NB4 (cell line): ENCODE results near the gene ELFN2.
"Not testable (repeated sequence)": the region's sequence is repeated elsewhere in the genome, so short reads cannot be mapped to it uniquely, and the experiment has no call there.

ENCODE experiments used
- DNase-seq: peaks from one replicate; pipeline ENCODE4 v3.0.0; 2010; ENCODE audit warnings: low read depth
- H3K4me3 ChIP-seq: one replicate; pipeline ENCODE4 v1.5.1; 2011; ENCODE audit warnings: mild to moderate bottlenecking, low read depth, low read length, moderate library complexity
- MYC ChIP-seq: IDR thresholded peaks from 2 replicates; pipeline ENCODE4 v1.6.1; 2011; ENCODE audit warnings: low read depth, low read length
- POLR2A ChIP-seq: IDR thresholded peaks from 2 replicates; pipeline ENCODE4 v1.6.1; 2011; ENCODE audit warnings: mild to moderate bottlenecking; ENCODE audit not compliant: insufficient read length; ENCODE audit errors: extremely low read depth
- TF ChIP-seq, protein P1 (sequence below): IDR thresholded peaks from 2 replicates; pipeline ENCODE4 v1.6.1; 2011; ENCODE audit warnings: low read depth, low read length
- TF ChIP-seq, protein P2 (sequence below): IDR thresholded peaks from one replicate; pipeline ENCODE4 v1.5.1; 2012; ENCODE audit warnings: low read depth, low read length

Gene ELFN2

DNA sequence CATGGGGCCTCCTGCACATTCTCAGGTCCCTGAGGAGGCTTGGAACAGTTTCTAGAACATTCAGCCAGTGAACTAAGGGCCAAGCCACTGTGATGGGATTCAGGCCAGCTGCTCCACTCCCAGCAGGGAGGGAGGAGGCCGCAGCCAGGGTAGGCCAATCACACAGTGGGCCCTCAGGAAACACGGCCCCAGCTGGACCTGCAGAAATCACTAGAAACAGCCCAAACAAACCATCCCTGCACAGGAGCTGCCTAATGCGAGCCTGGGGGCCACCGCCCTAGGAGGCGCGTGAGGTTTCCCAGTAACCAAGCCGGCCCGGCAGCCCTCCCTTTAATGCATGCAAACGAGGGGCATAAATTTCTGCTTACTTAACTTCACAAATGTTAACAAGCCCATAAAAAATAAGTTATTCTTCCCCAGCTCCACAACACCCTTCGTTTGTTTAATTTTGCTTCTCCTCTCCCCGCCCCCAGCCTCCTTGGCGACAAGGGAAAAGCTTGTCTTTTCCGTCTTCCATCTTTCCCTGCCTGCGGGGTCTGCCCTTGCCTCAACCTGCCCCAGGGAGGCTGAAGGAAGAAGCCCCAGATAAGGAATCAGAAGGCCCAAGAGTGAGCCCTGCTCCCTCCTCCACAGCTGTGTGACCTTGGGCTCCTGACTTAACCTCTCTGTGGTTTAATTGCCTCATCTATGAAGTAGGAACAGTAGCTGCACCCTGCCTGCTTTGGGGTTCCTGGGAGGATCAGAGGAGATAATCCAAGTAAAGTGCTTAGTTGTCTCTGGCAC lies 25.7 kb downstream of the ELFN2 start:
- DNase-seq = no peak

GRCh38 chr22:37400719-37401118 lies 26.6 kb downstream of the ELFN2 start:
- H3K4me3 ChIP-seq = no peak overlapping the region
- no peak for TF ChIP-seq POLR2A
- TF ChIP-seq, protein P1, sequence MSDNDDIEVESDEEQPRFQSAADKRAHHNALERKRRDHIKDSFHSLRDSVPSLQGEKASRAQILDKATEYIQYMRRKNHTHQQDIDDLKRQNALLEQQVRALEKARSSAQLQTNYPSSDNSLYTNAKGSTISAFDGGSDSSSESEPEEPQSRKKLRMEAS = no peak
- TF ChIP-seq, protein P2, sequence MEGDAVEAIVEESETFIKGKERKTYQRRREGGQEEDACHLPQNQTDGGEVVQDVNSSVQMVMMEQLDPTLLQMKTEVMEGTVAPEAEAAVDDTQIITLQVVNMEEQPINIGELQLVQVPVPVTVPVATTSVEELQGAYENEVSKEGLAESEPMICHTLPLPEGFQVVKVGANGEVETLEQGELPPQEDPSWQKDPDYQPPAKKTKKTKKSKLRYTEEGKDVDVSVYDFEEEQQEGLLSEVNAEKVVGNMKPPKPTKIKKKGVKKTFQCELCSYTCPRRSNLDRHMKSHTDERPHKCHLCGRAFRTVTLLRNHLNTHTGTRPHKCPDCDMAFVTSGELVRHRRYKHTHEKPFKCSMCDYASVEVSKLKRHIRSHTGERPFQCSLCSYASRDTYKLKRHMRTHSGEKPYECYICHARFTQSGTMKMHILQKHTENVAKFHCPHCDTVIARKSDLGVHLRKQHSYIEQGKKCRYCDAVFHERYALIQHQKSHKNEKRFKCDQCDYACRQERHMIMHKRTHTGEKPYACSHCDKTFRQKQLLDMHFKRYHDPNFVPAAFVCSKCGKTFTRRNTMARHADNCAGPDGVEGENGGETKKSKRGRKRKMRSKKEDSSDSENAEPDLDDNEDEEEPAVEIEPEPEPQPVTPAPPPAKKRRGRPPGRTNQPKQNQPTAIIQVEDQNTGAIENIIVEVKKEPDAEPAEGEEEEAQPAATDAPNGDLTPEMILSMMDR = no peak
- no peak for TF ChIP-seq MYC
- DNase-seq = no peak

More for the DNA sequence above, 25.7 kb downstream of the ELFN2 start:
- TF ChIP-seq, protein P2 = no peak
- TF ChIP-seq POLR2A = no peak
- no peak for TF ChIP-seq MYC
- TF ChIP-seq, protein P1 = no peak
- no peak overlapping the region for H3K4me3 ChIP-seq

DNA sequence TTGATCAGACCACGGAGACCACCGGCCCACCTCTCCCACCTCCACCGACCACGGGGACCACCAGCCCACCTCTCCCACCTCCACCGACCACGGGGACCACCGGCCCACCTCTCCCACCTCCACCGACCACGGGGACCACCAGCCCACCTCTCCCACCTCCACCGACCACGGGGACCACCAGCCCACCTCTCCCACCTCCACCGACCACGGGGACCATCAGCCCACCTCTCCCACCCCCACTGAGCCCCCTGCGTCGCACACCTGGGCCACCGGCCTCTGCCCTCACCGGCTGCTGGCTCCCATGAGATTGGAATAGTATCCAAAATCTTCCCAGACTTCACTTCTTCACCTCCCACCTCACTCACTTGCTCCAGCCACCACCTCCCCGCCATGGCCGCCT lies 27.8 kb downstream of the ELFN2 start:
- not testable (repeated sequence) for H3K4me3 ChIP-seq, DNase-seq

DNA sequence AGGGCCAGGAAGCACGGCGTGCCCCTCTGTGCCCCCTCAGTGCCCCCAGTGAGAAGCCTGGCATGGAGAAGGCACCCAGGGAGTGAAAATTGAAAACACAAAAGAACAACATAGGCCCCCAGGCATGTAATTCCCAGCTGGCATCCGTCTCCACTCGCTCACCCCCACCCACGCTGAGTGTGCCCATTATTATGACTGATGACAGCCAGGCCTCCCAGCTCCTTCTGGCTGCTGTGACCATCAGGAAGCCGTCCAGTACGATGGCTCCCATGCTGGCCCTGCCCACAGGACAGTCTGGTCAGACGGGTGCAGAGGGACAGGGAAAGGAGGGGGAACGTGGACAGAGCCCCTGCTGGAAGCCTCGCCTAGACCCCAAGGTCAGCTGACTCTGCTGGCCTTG lies 30.1 kb downstream of the ELFN2 start:
- no peak overlapping the region for H3K4me3 ChIP-seq
- DNase-seq = no peak
- TF ChIP-seq, protein P2 = no peak
- TF ChIP-seq MYC (no peak), POLR2A (no peak)
- TF ChIP-seq, protein P1 = no peak

DNA sequence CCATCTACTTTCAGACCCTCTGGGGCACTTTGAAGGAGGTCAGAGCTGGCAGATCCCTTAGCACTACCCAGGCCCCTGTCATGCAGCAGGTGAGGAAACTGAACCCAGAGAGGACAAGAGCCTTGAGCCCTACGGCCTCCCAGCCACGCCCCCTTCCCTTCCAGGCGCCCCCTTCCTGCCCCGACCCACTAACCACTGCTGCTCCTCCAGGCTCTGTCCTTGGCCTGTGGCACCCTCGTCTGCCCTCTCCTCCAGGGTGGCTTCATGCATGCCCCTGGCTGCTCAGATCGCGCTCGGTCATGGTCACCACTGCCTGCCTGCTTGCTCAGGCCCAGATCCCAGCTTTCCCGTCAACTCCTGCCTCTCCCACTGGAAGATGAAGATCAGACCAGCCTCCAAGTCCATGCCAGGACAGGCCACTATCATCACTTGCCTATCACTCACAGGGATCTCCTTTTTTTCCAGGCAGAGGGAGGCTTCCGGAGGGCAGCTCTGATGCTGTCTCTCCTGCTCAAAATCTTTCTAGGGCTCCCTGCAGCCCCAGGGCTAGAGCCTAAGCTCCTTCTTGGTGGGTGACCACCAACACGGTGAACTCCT lies 30.7 kb downstream of the ELFN2 start:
- TF ChIP-seq, protein P1 = no peak
- TF ChIP-seq, protein P2 = no peak
- TF ChIP-seq POLR2A (no peak), MYC (no peak)
- H3K4me3 ChIP-seq = no peak overlapping the region
- no peak for DNase-seq

DNA sequence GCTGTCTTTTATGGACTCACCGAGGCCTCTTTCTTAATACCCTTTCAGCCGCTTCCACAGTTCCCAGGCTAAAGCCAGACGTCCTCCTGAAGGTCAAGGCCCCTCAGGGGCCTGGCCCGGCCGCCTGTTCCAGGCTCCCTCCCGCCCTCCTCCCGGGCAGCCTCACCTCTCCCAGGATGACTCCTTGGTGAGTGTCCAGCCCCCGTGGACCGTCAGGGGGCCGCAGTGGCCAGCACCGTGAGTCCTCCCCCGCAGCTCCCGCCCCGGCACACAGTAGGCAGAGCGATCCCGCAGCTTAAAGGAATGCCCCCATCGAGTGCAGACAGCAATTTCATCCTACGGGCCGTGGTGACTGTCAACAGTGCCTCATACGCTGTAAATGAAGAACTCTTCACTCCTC lies 32.9 kb downstream of the ELFN2 start:
- TF ChIP-seq MYC = no peak
- no peak for TF ChIP-seq POLR2A
- TF ChIP-seq, protein P1 = no peak
- TF ChIP-seq, protein P2 = no peak
- H3K4me3 ChIP-seq = no peak overlapping the region
- no peak for DNase-seq
